K562 (cell line): ENCODE data around the gene CARD18. TPM values are rescaled to one million over a fixed set of nuclear protein-coding genes. Genes with fewer than 3 reads are reported as not detected.

Experiments
- ATAC-seq: fragments of 200-7000 bp; cut with Tn5 transposase; 3 replicates; pipeline ENCODE4 v1.9.1; 2020; ENCODE audit warnings: moderate library complexity
- BruUV-seq: library from RNA; stranded (reverse); fragments of 400-500 nt; replicated peaks from 2 replicates; lab custom pipeline; 2021; lab: Mats Ljungman, UMichigan
- CTCF ChIA-PET: fragments of 300-600 bp; formaldehyde crosslinking; extraction: SDS; loops from one replicate; lab custom pipeline; 2021; ENCODE audit warnings: low intra/inter-chr PET ratio; lab: Yijun Ruan, JAX
- POLR2A ChIA-PET: fragments of 300-600, 350-650 bp; sonication (Branson Sonifier 250); formaldehyde crosslinking; extraction: SDS; loops from one replicate; lab custom pipeline; 2021; ENCODE audit warnings: antibody characterized with exemption, inconsistent platforms; lab: Yijun Ruan, JAX
- DNase-seq, 4 experiments: peaks; one replicate each; pipeline versions ENCODE4 v3.0.0 to v3.0.0-alpha.2; 2011 to 2018; ENCODE audit warnings: low spot score in 3 of 4, mixed read lengths in 3 of 4; ENCODE audit errors: extremely low read depth in 1 of 4
- FAIRE-seq: peaks from 2 replicates; lab custom pipeline; 2011; peaks lifted over from hg19 to GRCh38; lab: Jason Lieb, UNC
- H2AFZ ChIP-seq: 2 replicates; pipeline ENCODE4 v1.6.0; 2011; ENCODE audit warnings: low read depth, low read length, control low read depth, inconsistent platforms
- H3K27ac ChIP-seq: fragments of 200-600 bp; 3 replicates; pipeline ENCODE4 v1.8.0; 2011; ENCODE audit warnings: low read depth, mild to moderate bottlenecking, control low read depth, inconsistent platforms, low read length, moderate library complexity, mixed read lengths; ENCODE audit errors: extremely low read depth
- H3K27me3 ChIP-seq, 2 experiments: fragments of 300-600 bp in 1 of 2; 2 replicates in 1 of 2; 3 replicates in 1 of 2; pipeline versions ENCODE4 v1.6.0 to v1.8.0; 2011; ENCODE audit warnings: inconsistent platforms in 2 of 2, low read length in 2 of 2, mild to moderate bottlenecking in 1 of 2, mixed read lengths in 1 of 2, moderate library complexity in 1 of 2; ENCODE audit not compliant: control insufficient read depth in 2 of 2, insufficient read depth in 2 of 2
- H3K36me3 ChIP-seq: fragments of 300-600 bp; 3 replicates; pipeline ENCODE4 v1.8.0; 2011; ENCODE audit warnings: mild to moderate bottlenecking, low read length, inconsistent platforms; ENCODE audit not compliant: control insufficient read depth, insufficient read depth
- H3K4me1 ChIP-seq, 2 experiments: fragments of 200-600 bp in 1 of 2; replicated peaks in 1 of 2; 2 replicates in 1 of 2; 3 replicates in 1 of 2; pipeline versions ENCODE4 v1.5.1 to v1.8.0; 2011; ENCODE audit warnings: inconsistent platforms in 2 of 2, low read length in 2 of 2, mild to moderate bottlenecking in 1 of 2, mixed read lengths in 1 of 2, moderate library complexity in 1 of 2; ENCODE audit not compliant: control insufficient read depth in 2 of 2, insufficient read depth in 2 of 2
- H3K4me2 ChIP-seq: 2 replicates; pipeline ENCODE4 v1.6.1; 2011; ENCODE audit warnings: low read length, control low read depth, inconsistent platforms, mixed read lengths; ENCODE audit not compliant: insufficient read depth
- H3K4me3 ChIP-seq: fragments of 200-600 bp; sonication (generic), shearing (Covaris generic); 2 replicates; pipeline ENCODE4 v1.5.1; 2016; ENCODE audit warnings: control low read depth, inconsistent platforms
- H3K79me2 ChIP-seq: fragments of 200-600 bp; 3 replicates; pipeline ENCODE4 v1.8.0; 2011; ENCODE audit warnings: low read length, inconsistent platforms; ENCODE audit not compliant: control insufficient read depth, insufficient read depth
- H3K9ac ChIP-seq, 2 experiments: 2 replicates each; pipeline versions ENCODE4 v1.6.0 to v1.6.1; 2011; ENCODE audit warnings: low read depth in 2 of 2, low read length in 2 of 2, control low read depth in 1 of 2, inconsistent platforms in 1 of 2, mild to moderate bottlenecking in 1 of 2, mixed read lengths in 1 of 2; ENCODE audit not compliant: insufficient read depth in 1 of 2
- H3K9me1 ChIP-seq: one replicate; pipeline ENCODE4 v1.6.0; 2011; ENCODE audit warnings: inconsistent platforms, mild to moderate bottlenecking, low read length, moderate library complexity; ENCODE audit not compliant: control insufficient read depth, insufficient read depth
- H3K9me3 ChIP-seq: replicated peaks from 2 replicates; pipeline ENCODE4 v1.5.1; 2011; ENCODE audit warnings: low read depth, low read length, inconsistent platforms; ENCODE audit not compliant: control insufficient read depth, insufficient read depth
- H4K20me1 ChIP-seq: replicated peaks from 2 replicates; pipeline ENCODE4 v1.6.1; 2011; ENCODE audit warnings: low read length, inconsistent platforms, mixed read lengths; ENCODE audit not compliant: control insufficient read depth, insufficient read depth
- DPF2 ChIP-seq: fragments of 450-650 bp; IDR thresholded peaks from 2 replicates; pipeline ENCODE4 v1.6.1; 2016
- FOS ChIP-seq: IDR thresholded peaks from 3 replicates; pipeline ENCODE4 v1.6.1; 2011; ENCODE audit not compliant: insufficient read length; ENCODE audit errors: extremely low read depth
- GABPA ChIP-seq: fragments of 200-800 bp; sonication (Bioruptor generic); conservative IDR thresholded peaks from 2 replicates; pipeline ENCODE4 v1.6.1; 2016; ENCODE audit warnings: low read depth, missing genetic modification characterization, missing compliant biosample characterization
- IRF2 ChIP-seq: sonication (generic); formaldehyde crosslinking; IDR thresholded peaks from 2 replicates; pipeline ENCODE4 v1.8.1; 2022; ENCODE audit warnings: mild to moderate bottlenecking, missing genetic modification reagents
- KHSRP ChIP-seq: fragments of 450-650 bp; IDR thresholded peaks from 2 replicates; pipeline ENCODE4 v1.6.1; 2017
- NCOR1 ChIP-seq: fragments of 450-650 bp; IDR thresholded peaks from 2 replicates; pipeline ENCODE4 v1.6.1; 2016; ENCODE audit warnings: mild to moderate bottlenecking, moderate library complexity
- NFYB ChIP-seq: IDR thresholded peaks from 2 replicates; pipeline ENCODE4 v1.6.1; 2011; ENCODE audit warnings: mild to moderate bottlenecking, moderate library complexity; ENCODE audit not compliant: insufficient read length; ENCODE audit errors: extremely low read depth
- NRF1 ChIP-seq, 2 experiments: fragments of 450-650 bp; IDR thresholded peaks in 1 of 2; conservative IDR thresholded peaks in 1 of 2; 2 replicates each; pipeline ENCODE4 v1.6.1; 2014; ENCODE audit warnings: mild to moderate bottlenecking in 2 of 2
- RBFOX2 ChIP-seq: fragments of 200-400 bp; formaldehyde crosslinking; IDR thresholded peaks from 2 replicates; pipeline ENCODE4 v1.6.1; 2017; ENCODE audit warnings: low read depth, mild to moderate bottlenecking, low read length, moderate library complexity
- RFX1 ChIP-seq: fragments of 450-650 bp; IDR thresholded peaks from 2 replicates; pipeline ENCODE4 v1.6.1; 2016; ENCODE audit warnings: mild to moderate bottlenecking, moderate library complexity
- SMARCA4 ChIP-seq: fragments of 450-650 bp; IDR thresholded peaks from 2 replicates; pipeline ENCODE4 v1.6.1; 2016
- TAF7 ChIP-seq: fragments of 450-650 bp; IDR thresholded peaks from 2 replicates; pipeline ENCODE4 v1.6.1; 2016; ENCODE audit warnings: missing genetic modification characterization, missing compliant biosample characterization
- TAL1 ChIP-seq: fragments of 450-650 bp; IDR thresholded peaks from 2 replicates; pipeline ENCODE4 v1.6.1; 2016; ENCODE audit warnings: mild to moderate bottlenecking
- ZFP36 ChIP-seq: fragments of 150-350 bp; IDR thresholded peaks from 2 replicates; pipeline ENCODE4 v1.6.1; 2018; ENCODE audit warnings: low read length, low read depth; ENCODE audit not compliant: partially characterized antibody
- ZNF146 ChIP-seq: IDR thresholded peaks from one replicate; pipeline ENCODE4 v1.6.1; 2018; ENCODE audit warnings: missing compliant biosample characterization; ENCODE audit not compliant: unreplicated experiment
- ZNF212 ChIP-seq: fragments of 450-650 bp; formaldehyde crosslinking; IDR thresholded peaks from 2 replicates; pipeline ENCODE4 v1.4.0; 2020; ENCODE audit warnings: mild to moderate bottlenecking
- ZNF766 ChIP-seq: fragments of 200-800 bp; sonication (Bioruptor generic); conservative IDR thresholded peaks from 2 replicates; pipeline ENCODE4 v1.6.1; 2016; ENCODE audit warnings: missing genetic modification characterization, missing compliant biosample characterization
- WGBS: fragments of 100-300 bp; shearing (Covaris generic); methylation state at CpG from one replicate; pipeline ENCODE4 v1.1.6; 2016; ENCODE audit warnings: low coverage, mixed read lengths; ENCODE audit not compliant: insufficient coverage; ENCODE audit errors: missing lambda C conversion rate; 5-methylcytosine and 5-hydroxymethylcytosine counted together
- in situ Hi-C: fragments of 300-500 bp; cut with MboI; formaldehyde crosslinking; loops from 4 replicates; pipeline ENCODE4 v1.15.0; 2018; ENCODE audit warnings: inconsistent platforms, mixed read lengths
- intact Hi-C: fragments of 100-400 bp; cut with micrococcal nuclease; formaldehyde crosslinking; loops from 2 replicates; pipeline ENCODE4 v1.14.2; 2022
- polyA plus RNA-seq, 8 experiments: library from polyadenylated mRNA; depleted of rRNA in 4 of 8; stranded (reverse) in 5 of 8; unstranded in 3 of 8; fragments of >200 nt; fragmentation: Nextera tagmentation in 2 of 8; fragmentation: Illumina TruSeq in 1 of 8; extraction: Ambion mirVana in 2 of 8; extraction: Trizol in 1 of 8; gene quantifications; 2 replicates each; pipeline versions ENCODE4 v1.2.1 to v1.2.3, GENCODE V29; 2011 to 2014; ENCODE audit warnings: inconsistent platforms in 1 of 8, missing spikeins in 1 of 8
- total RNA-seq, 7 experiments: library from RNA; depleted of rRNA in 6 of 7; stranded (reverse); fragments of >200 nt in 6 of 7; fragmentation: Illumina TruSeq in 2 of 7; extraction: Trizol in 2 of 7; gene quantifications; 2 replicates each; pipeline versions ENCODE4 v1.2.1 to v1.2.3, GENCODE V29; 2011 to 2021; ENCODE audit warnings: low replicate concordance in 1 of 7
- TF ChIP-seq, protein P1 (sequence below): sonication (generic); formaldehyde crosslinking; IDR thresholded peaks from 2 replicates; pipeline ENCODE4 v1.8.1; 2023; ENCODE audit warnings: mild to moderate bottlenecking, missing genetic modification reagents
- TF ChIP-seq, protein P2 (sequence below): sonication (generic); formaldehyde crosslinking; IDR thresholded peaks from 2 replicates; pipeline ENCODE4 v1.8.0; 2023; ENCODE audit warnings: missing genetic modification reagents, mild to moderate bottlenecking, borderline replicate concordance

CARD18 gene
- total and polyA plus RNA-seq, 9 of the 15 experiments (the other 6 are each of a cell fraction or from before 2014, with no cell fraction given) = 1.5 to 4.7 (median 2.9) TPM

GRCh38 chr11:105156231-105156630 is 16.7 kb upstream of the CARD18 start:
- in situ Hi-C loops = no loop called here
- POLR2A ChIA-PET = no interaction called here
- TF ChIP-seq NCOR1 = no peak
- no peak for TF ChIP-seq NFYB
- no peak for TF ChIP-seq ZFP36
- no peak for TF ChIP-seq SMARCA4
- TF ChIP-seq RBFOX2 = no peak
- no peak for TF ChIP-seq GABPA (tag)
- TF ChIP-seq FOS = no peak
- TF ChIP-seq NRF1 (conservative IDR thresholded peaks at IDR 0.05 in 1 of 2, IDR thresholded peaks at IDR 0.05 in 1 of 2) = no peak
- TF ChIP-seq TAF7 = no peak
- TF ChIP-seq KHSRP = no peak
- no peak for TF ChIP-seq TAL1
- no peak for TF ChIP-seq DPF2
- TF ChIP-seq RFX1 = no peak
- TF ChIP-seq, protein P1, sequence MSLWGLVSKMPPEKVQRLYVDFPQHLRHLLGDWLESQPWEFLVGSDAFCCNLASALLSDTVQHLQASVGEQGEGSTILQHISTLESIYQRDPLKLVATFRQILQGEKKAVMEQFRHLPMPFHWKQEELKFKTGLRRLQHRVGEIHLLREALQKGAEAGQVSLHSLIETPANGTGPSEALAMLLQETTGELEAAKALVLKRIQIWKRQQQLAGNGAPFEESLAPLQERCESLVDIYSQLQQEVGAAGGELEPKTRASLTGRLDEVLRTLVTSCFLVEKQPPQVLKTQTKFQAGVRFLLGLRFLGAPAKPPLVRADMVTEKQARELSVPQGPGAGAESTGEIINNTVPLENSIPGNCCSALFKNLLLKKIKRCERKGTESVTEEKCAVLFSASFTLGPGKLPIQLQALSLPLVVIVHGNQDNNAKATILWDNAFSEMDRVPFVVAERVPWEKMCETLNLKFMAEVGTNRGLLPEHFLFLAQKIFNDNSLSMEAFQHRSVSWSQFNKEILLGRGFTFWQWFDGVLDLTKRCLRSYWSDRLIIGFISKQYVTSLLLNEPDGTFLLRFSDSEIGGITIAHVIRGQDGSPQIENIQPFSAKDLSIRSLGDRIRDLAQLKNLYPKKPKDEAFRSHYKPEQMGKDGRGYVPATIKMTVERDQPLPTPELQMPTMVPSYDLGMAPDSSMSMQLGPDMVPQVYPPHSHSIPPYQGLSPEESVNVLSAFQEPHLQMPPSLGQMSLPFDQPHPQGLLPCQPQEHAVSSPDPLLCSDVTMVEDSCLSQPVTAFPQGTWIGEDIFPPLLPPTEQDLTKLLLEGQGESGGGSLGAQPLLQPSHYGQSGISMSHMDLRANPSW (CRISPR knock-in tag) = no peak
- TF ChIP-seq, protein P2, sequence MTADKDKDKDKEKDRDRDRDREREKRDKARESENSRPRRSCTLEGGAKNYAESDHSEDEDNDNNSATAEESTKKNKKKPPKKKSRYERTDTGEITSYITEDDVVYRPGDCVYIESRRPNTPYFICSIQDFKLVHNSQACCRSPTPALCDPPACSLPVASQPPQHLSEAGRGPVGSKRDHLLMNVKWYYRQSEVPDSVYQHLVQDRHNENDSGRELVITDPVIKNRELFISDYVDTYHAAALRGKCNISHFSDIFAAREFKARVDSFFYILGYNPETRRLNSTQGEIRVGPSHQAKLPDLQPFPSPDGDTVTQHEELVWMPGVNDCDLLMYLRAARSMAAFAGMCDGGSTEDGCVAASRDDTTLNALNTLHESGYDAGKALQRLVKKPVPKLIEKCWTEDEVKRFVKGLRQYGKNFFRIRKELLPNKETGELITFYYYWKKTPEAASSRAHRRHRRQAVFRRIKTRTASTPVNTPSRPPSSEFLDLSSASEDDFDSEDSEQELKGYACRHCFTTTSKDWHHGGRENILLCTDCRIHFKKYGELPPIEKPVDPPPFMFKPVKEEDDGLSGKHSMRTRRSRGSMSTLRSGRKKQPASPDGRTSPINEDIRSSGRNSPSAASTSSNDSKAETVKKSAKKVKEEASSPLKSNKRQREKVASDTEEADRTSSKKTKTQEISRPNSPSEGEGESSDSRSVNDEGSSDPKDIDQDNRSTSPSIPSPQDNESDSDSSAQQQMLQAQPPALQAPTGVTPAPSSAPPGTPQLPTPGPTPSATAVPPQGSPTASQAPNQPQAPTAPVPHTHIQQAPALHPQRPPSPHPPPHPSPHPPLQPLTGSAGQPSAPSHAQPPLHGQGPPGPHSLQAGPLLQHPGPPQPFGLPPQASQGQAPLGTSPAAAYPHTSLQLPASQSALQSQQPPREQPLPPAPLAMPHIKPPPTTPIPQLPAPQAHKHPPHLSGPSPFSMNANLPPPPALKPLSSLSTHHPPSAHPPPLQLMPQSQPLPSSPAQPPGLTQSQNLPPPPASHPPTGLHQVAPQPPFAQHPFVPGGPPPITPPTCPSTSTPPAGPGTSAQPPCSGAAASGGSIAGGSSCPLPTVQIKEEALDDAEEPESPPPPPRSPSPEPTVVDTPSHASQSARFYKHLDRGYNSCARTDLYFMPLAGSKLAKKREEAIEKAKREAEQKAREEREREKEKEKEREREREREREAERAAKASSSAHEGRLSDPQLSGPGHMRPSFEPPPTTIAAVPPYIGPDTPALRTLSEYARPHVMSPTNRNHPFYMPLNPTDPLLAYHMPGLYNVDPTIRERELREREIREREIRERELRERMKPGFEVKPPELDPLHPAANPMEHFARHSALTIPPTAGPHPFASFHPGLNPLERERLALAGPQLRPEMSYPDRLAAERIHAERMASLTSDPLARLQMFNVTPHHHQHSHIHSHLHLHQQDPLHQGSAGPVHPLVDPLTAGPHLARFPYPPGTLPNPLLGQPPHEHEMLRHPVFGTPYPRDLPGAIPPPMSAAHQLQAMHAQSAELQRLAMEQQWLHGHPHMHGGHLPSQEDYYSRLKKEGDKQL (CRISPR knock-in tag) = no peak
- no peak for TF ChIP-seq ZNF212 (CRISPR knock-in tag)
- TF ChIP-seq ZNF766 = no peak
- TF ChIP-seq IRF2 (CRISPR knock-in tag) = no peak
- no peak for TF ChIP-seq ZNF146 (CRISPR knock-in tag)

More at GRCh38 chr11:105156231-105156630, 16.7 kb upstream of the CARD18 start:
- intact Hi-C loops = no loop called here
- FAIRE-seq (no peak), DNase-seq (no peak), ATAC-seq (no peak)
- Histone ChIP-seq H4K20me1 (no peaks in the 10 kb centered on the region), H3K27ac (no peak overlapping the region), H3K27me3 (no peaks in the 10 kb centered on the region), H3K4me3 (no peak overlapping the region), H3K36me3 (no peaks in the 10 kb centered on the region), H2AFZ (no peak overlapping the region), H3K9me3 (no peaks in the 10 kb centered on the region), H3K4me1 (no peaks in the 10 kb centered on the region), H3K9ac (no peak overlapping the region), H3K9me1 (no peaks in the 10 kb centered on the region), H3K79me2 (no peaks in the 10 kb centered on the region), H3K4me2 (no peak overlapping the region)
- WGBS = 0% methylated on average over 2 of the region's 2 CpGs
- CTCF ChIA-PET = no interaction called here
- no TSS peak for BruUV-seq
